GM20431 (cell line): ENCODE measurements around the gene XIRP2.

ENCODE experiments used
- in situ Hi-C: fragments of 300-500 bp; cut with MseI, MboI; formaldehyde crosslinking; loops from one replicate; pipeline ENCODE4 v1.15.0; 2020; ENCODE audit warnings: low sequenced_read_pairs; ENCODE audit not compliant: unreplicated experiment

XIRP2 gene, protein sequence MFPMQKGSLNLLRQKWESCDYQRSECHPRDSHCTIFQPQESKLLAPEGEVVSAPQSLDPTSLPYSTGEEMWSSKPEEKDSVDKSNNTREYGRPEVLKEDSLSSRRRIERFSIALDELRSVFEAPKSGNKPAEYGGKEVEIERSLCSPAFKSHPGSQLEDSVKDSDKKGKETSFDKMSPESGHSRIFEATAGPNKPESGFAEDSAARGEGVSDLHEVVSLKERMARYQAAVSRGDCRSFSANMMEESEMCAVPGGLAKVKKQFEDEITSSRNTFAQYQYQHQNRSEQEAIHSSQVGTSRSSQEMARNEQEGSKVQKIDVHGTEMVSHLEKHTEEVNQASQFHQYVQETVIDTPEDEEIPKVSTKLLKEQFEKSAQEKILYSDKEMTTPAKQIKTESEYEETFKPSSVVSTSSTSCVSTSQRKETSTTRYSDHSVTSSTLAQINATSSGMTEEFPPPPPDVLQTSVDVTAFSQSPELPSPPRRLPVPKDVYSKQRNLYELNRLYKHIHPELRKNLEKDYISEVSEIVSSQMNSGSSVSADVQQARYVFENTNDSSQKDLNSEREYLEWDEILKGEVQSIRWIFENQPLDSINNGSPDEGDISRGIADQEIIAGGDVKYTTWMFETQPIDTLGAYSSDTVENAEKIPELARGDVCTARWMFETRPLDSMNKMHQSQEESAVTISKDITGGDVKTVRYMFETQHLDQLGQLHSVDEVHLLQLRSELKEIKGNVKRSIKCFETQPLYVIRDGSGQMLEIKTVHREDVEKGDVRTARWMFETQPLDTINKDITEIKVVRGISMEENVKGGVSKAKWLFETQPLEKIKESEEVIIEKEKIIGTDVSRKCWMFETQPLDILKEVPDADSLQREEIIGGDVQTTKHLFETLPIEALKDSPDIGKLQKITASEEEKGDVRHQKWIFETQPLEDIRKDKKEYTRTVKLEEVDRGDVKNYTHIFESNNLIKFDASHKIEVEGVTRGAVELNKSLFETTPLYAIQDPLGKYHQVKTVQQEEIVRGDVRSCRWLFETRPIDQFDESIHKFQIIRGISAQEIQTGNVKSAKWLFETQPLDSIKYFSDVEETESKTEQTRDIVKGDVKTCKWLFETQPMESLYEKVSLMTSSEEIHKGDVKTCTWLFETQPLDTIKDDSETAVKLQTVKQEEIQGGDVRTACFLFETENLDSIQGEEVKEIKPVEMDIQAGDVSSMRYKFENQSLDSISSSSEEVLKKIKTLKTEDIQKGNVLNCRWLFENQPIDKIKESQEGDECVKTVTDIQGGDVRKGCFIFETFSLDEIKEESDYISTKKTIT (N-terminal part only)

GRCh38 chr2:166888180-166888579 is at the start of gene XIRP2:
Gene XIRP2, plus strand, starts transcription at chr2:166888480. Its CDS starts 15,003 bp downstream, at chr2:166903483.
- in situ Hi-C loops, result no loop called here

DNA sequence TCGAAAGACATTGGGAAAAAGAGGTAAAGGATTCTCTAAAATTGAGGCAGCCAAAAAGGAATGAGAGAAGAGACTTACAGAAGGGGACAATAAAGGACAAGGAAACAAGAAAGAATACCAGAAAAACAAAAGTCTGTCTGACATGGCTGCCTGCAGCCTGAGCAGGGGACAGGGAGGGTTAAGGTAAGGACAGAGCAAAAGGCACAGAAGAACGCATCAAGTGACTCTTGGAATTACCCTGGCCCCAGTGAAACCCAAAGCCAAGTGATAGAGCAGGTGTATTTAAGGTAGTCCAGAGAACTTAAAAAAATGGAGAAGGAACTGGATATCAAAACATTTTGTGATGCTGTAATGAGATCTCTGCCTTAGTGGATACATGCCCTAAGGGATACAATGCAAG is 47.1 kb upstream of the XIRP2 start:
- in situ Hi-C loops, result no loop called here

DNA sequence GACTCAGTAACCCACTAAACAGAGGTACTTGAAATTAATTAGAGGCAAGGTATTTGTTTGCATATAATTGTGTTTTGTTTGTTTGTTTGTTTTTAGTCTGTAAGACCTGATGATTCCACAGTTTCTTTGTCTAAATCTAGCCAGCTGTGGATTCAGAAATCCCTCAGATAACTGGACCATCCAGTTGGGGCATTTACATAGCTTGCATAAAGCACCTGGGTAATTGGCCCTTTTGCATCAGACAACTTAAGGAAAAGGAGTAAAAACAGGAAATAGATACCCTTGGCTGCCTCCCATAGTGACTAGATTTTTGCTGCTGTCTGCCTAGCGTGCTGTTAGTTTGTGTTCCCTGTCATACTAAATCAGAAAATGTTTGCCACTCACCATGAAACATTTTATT is 46.6 kb upstream of the XIRP2 start:
- in situ Hi-C loops, result no loop called here

DNA sequence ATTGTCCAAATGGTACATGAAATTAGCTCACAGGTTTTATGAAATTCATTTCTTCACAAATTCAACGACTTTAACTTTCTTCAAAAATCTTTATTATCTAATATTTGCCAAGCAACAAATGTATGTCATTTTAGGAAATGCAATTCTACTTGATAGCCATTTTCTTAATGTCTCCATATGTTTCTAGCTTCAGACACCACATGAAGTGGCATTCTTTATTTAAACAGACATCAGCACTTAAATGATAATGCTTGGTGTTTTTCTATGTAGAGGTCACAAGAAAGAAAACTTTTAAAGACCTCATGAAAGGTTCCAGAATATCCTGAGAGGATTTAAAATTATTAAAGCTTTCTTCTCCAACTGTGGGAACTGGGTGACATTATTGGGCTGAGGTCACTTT is 44.2 kb upstream of the XIRP2 start:
- in situ Hi-C loops, result no loop called here

GRCh38 chr2:166862468-166863132 is 25.7 kb upstream of the XIRP2 start:
- in situ Hi-C loops, result no loop called here

- in situ Hi-C loops, result no loop called here
Observed at GRCh38 chr2:166867874-166868514, 20.3 kb upstream of the XIRP2 start.

GRCh38 chr2:166870346-166870745 is 17.9 kb upstream of the XIRP2 start:
- in situ Hi-C loops, result no loop called here

DNA sequence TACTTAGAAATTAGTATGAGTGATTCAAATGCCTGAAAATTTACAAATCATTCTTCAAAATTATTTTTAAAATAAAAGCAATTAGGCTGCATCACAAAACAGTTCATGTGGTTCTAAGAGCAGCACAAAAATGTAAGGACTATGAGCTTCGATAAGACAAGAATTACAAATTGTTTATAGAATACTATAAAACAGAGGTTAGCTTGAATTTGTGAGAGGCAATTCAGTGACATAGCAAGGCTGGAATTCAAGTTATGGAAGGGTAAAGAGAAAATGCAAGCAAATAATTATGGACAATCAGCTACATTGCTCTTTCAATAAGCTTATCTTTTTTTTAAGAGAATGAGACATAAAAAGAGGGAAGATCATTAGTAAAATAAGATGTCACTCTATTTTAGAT is 7.1 kb upstream of the XIRP2 start:
- in situ Hi-C loops, result no loop called here

DNA sequence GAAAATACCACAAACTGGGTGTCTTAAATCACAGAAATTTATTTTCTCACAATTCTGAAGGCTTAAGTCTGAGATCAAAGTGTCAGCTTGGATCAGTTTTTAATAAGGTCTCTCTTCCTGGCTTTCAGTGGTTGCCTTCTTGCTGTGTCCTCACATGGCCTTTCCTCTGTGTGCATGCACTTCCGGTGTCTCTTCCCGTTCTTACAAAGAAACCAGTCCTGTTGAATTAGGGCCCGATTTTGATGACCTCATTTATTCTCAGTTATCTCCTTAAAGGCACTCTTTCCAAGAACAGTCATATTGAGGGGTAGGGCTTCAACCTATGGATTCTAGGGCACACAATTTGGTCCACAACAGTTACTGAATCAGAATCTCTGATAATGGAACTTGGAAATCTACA is 5.4 kb upstream of the XIRP2 start:
- in situ Hi-C loops, result no loop called here

GRCh38 chr2:166891727-166892126 is 3.4 kb downstream of the XIRP2 start:
- in situ Hi-C loops, result no loop called here

- in situ Hi-C loops, result no loop called here
Observed at GRCh38 chr2:166892397-166892796, 4.1 kb downstream of the XIRP2 start.

DNA sequence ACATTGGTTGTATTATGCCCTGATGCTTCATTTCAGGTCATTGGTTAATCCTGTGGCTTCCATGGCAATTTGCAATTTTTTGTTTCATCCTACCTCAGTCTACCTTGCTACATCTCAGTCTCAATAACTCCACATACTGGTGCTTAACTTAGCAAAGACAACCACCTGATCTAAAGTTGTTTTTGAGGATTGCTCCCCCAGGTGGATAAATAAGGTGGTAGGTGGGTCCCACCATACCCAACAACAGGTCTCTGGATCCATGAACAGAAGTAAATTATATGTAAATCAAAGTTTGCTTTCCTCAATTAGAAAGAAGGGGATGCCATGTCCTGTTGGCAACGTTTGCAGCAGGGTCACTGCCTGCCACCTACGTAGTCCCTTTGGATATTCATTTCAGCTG is 7.0 kb downstream of the XIRP2 start:
- in situ Hi-C loops, result no loop called here

- in situ Hi-C loops, result no loop called here
Observed at GRCh38 chr2:166897666-166898065, 9.4 kb downstream of the XIRP2 start.

DNA sequence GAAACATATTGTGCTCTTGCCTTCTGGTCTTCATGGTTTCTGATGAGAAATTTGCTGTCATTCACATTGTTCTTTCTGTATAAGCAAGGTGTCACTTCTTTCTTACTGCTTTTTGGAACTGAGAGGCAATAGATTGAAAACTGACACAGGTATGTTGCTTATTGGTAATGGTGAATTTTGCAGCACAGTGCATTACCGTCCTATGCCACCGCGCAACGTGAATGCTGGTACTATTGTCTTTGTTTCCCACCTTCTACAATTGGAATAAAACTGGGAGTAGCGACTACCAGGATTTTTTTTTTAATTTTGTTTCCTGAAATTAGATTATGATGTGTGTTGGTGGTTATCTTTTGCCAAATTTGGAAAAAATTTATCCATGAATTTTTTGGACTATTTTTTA is 11.4 kb downstream of the XIRP2 start:
- in situ Hi-C loops, result no loop called here

GRCh38 chr2:166900700-166901099 is 12.4 kb downstream of the XIRP2 start:
- in situ Hi-C loops, result no loop called here

GRCh38 chr2:166901336-166901735 is 13.1 kb downstream of the XIRP2 start:
- in situ Hi-C loops, result no loop called here

DNA sequence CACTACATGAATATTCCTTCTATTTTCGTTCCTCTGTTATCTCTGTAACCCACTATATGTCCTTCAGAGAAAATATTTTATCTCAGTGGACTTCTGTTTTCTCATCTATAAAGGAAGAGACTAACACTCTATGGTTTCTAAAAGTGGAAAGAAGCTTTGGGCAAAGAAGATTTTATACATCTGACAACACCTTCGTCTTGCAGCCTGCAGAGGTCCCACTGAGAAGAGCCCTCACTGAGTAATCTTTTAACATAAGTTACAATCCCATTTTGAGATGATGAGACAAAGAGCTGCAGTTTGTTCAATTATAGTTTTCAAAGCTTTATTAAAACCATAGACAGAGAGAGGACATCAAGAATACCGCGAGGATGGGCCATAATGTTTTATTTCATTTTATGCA is 28.7 kb downstream of the XIRP2 start:
- in situ Hi-C loops, result no loop called here

DNA sequence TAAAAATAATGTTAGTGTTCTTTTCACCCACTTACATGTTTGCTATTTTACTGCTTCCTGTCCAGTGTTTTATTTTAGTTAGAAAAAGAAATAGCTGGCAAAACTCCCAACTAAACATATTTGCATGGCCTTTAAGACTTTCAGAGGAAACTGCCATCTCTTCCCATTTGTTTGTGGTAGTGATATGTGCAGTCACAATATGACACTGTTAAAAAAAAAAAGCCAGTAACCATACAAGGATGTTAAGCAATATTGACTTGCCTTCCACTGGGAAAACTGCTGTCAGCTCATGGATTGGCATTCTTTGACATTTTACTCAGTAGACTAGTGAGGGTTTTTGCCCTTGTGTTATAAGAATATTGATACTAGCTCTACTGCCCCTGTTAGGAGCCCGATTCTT is 29.1 kb downstream of the XIRP2 start:
- in situ Hi-C loops, result no loop called here

GRCh38 chr2:166921261-166921896 is 33.1 kb downstream of the XIRP2 start:
- in situ Hi-C loops, result no loop called here
